HepG2 (cell line): Measurements from ENCODE around the gene AK2. TPM values are rescaled to one million over a fixed set of nuclear protein-coding genes. Genes with fewer than 3 reads are reported as not detected.

Experiments used
- DRAP1 ChIP-seq: IDR thresholded peaks from 2 replicates; pipeline ENCODE4 v1.6.1; 2016; ENCODE audit warnings: missing genetic modification reagents, missing compliant biosample characterization
- FOXK1 ChIP-seq: sonication (generic); formaldehyde crosslinking; IDR thresholded peaks from 2 replicates; pipeline ENCODE4 v1.4.0; 2020; ENCODE audit warnings: low read depth, missing genetic modification reagents, borderline replicate concordance
- HINFP ChIP-seq: sonication (generic); formaldehyde crosslinking; IDR thresholded peaks from 2 replicates; pipeline ENCODE4 v1.4.0; 2020; ENCODE audit warnings: low read depth, mild to moderate bottlenecking, missing genetic modification reagents
- KDM5A ChIP-seq: fragments of 200-600 bp; sonication (generic); IDR thresholded peaks from 2 replicates; pipeline ENCODE4 v1.7.0; 2018; ENCODE audit warnings: antibody characterized with exemption, mild to moderate bottlenecking, low read length, borderline replicate concordance
- KLF16 ChIP-seq, 2 experiments: sonication (generic) in 1 of 2; formaldehyde crosslinking in 1 of 2; IDR thresholded peaks; 2 replicates each; pipeline versions ENCODE4 v1.6.1 to v1.8.0; 2016 to 2023; ENCODE audit warnings: missing genetic modification reagents in 2 of 2, missing compliant biosample characterization in 1 of 2
- MLX ChIP-seq: IDR thresholded peaks from 2 replicates; pipeline ENCODE4 v1.6.1; 2016
- SAP130 ChIP-seq: IDR thresholded peaks from 2 replicates; pipeline ENCODE4 v1.6.1; 2016; ENCODE audit warnings: low read depth
- TFE3 ChIP-seq: IDR thresholded peaks from 2 replicates; pipeline ENCODE4 v1.6.1; 2016
- TSC22D2 ChIP-seq: sonication (generic); formaldehyde crosslinking; IDR thresholded peaks from 2 replicates; pipeline ENCODE4 v1.5.1; 2020; ENCODE audit warnings: missing genetic modification reagents, mild to moderate bottlenecking, borderline replicate concordance
- USF2 ChIP-seq, 2 experiments: sonication (generic) in 1 of 2; formaldehyde crosslinking in 1 of 2; IDR thresholded peaks; 2 replicates each; pipeline versions ENCODE4 v1.5.1 to v1.6.1; 2011 to 2020; ENCODE audit warnings: borderline replicate concordance in 1 of 2, low read depth in 1 of 2, low read length in 1 of 2, mild to moderate bottlenecking in 1 of 2, missing genetic modification reagents in 1 of 2, moderate library complexity in 1 of 2
- ZNF30 ChIP-seq: sonication (generic); formaldehyde crosslinking; IDR thresholded peaks from 2 replicates; pipeline ENCODE4 v1.5.0; 2020; ENCODE audit warnings: mild to moderate bottlenecking, missing genetic modification reagents
- ZNF318 ChIP-seq: sonication (generic); formaldehyde crosslinking; IDR thresholded peaks from 2 replicates; pipeline ENCODE4 v1.4.0; 2020; ENCODE audit warnings: mild to moderate bottlenecking, missing genetic modification reagents
- ZNF446 ChIP-seq: sonication (generic); formaldehyde crosslinking; IDR thresholded peaks from 2 replicates; pipeline ENCODE4 v1.5.0; 2020; ENCODE audit warnings: mild to moderate bottlenecking, missing genetic modification reagents
- ZNF768 ChIP-seq: sonication (generic); formaldehyde crosslinking; IDR thresholded peaks from 2 replicates; pipeline ENCODE4 v1.4.0; 2020; ENCODE audit warnings: missing genetic modification reagents
- polyA plus RNA-seq, 8 experiments: library from polyadenylated mRNA; depleted of rRNA in 3 of 8; stranded (reverse) in 7 of 8; unstranded in 1 of 8; fragments of >200 nt; fragmentation: Illumina TruSeq in 4 of 8; extraction: Trizol in 4 of 8; gene quantifications; 2 replicates each; pipeline versions ENCODE4 v1.2.1 to v1.2.3, GENCODE V29; 2011 to 2016; ENCODE audit warnings: low read depth in 4 of 8, missing spikeins in 1 of 8, mixed read lengths in 1 of 8; ENCODE audit not compliant: insufficient read depth in 1 of 8
- total RNA-seq, 5 experiments: library from RNA; depleted of rRNA; stranded (reverse); fragments of >200 nt; fragmentation: Illumina TruSeq; extraction: Trizol; gene quantifications; 2 replicates each; pipeline ENCODE4 v1.2.3, GENCODE V29; 2016; ENCODE audit warnings: low read depth in 1 of 5

Gene AK2
- total and polyA plus RNA-seq, 2 of the 13 experiments (the other 11 are each of a cell fraction or from before 2014, with no cell fraction given): 170 to 188 TPM

- TF ChIP-seq ZNF318 (CRISPR knock-in tag): no peak
- TF ChIP-seq MLX (CRISPR knock-in tag): 0 out of 2 replicates have a peak, but pooled peaks have one; percentile 43
- no peak for TF ChIP-seq TSC22D2 (CRISPR knock-in tag)
- no peak for TF ChIP-seq ZNF446
- TF ChIP-seq TFE3 (CRISPR knock-in tag): peak; percentile 61; the same call in 1 of the 2 replicates
- no peak for TF ChIP-seq FOXK1 (CRISPR knock-in tag)
- TF ChIP-seq DRAP1 (CRISPR knock-in tag): peak; percentile 36; the same call in 1 of the 2 replicates
- no peak for TF ChIP-seq ZNF768
- no peak for TF ChIP-seq HINFP (CRISPR knock-in tag)
- TF ChIP-seq KDM5A: no peak
- TF ChIP-seq ZNF30 (CRISPR knock-in tag): no peak
- no peak for TF ChIP-seq KLF16 (CRISPR knock-in tag; IDR thresholded peaks at IDR 0.05)
- TF ChIP-seq USF2 (IDR thresholded peaks at IDR 0.05; ENCODE audit: low read depth, low read length): peak; percentile 80
- TF ChIP-seq USF2 (CRISPR knock-in tag; IDR thresholded peaks at IDR 0.05; ENCODE audit: borderline replicate concordance): peak; percentile 93; the same call in 1 of the 2 replicates
- TF ChIP-seq SAP130 (CRISPR knock-in tag): peak; percentile 39; the same call in 1 of the 2 replicates
Measured at GRCh38 chr1:33045246-33045645, 8.6 kb upstream of the AK2 start (continued).
